T-cell (primary cell): ENCODE data around the gene USH2A. TPM values are rescaled to one million over a fixed set of nuclear protein-coding genes. Genes with fewer than 3 reads are reported as not detected.

Source experiments
- ATAC-seq, 4 experiments: fragments of 200-7000 bp in 3 of 4; fragments of 150-1000 bp in 1 of 4; cut with Tn5 transposase; replicated peaks in 1 of 4; 1 replicate in 3 of 4; 2 replicates in 1 of 4; pipeline ENCODE4 v1.10.0; 2021; ENCODE audit warnings: moderate library complexity in 3 of 4, mild to moderate bottlenecking in 2 of 4, moderate number of reproducible peaks in 1 of 4
- CTCF ChIA-PET, 2 donors: fragments of 300-600 bp; sonication (Branson Sonifier 250); formaldehyde crosslinking; loops; one replicate each; lab custom pipeline; 2022; ENCODE audit warnings: antibody characterized with exemption in 2 of 2; lab: Charles Lee
- POLR2A ChIA-PET, 2 donors: fragments of 300-600 bp; sonication (Branson Sonifier 250); formaldehyde crosslinking; loops; one replicate each; lab custom pipeline; 2022; ENCODE audit warnings: antibody characterized with exemption in 2 of 2; lab: Charles Lee
- DNase-seq, 35 experiments: peaks; one replicate each; pipeline versions ENCODE4 v3.0.0 to v3.0.0-alpha.2; 2013 to 2023
- H3K27ac ChIP-seq: one replicate; pipeline ENCODE4 v1.5.1; 2013; ENCODE audit warnings: low read length
- H3K27me3 ChIP-seq, 2 experiments: replicated peaks in 1 of 2; 1 replicate in 1 of 2; 2 replicates in 1 of 2; pipeline versions ENCODE4 v1.6.1 to v1.7.0; 2013; ENCODE audit warnings: low read length in 1 of 2, mixed read lengths in 1 of 2; ENCODE audit not compliant: control insufficient read depth in 2 of 2, insufficient read depth in 2 of 2; ENCODE audit errors: extremely low read depth in 1 of 2
- H3K36me3 ChIP-seq, 2 donors: 1 replicate in 1 of 2; 2 replicates in 1 of 2; pipeline versions ENCODE4 v1.6.1 to v1.7.0; 2013; ENCODE audit warnings: low read length in 1 of 2; ENCODE audit not compliant: control insufficient read depth in 2 of 2, insufficient read depth in 1 of 2; ENCODE audit errors: extremely low read depth in 1 of 2
- H3K4me1 ChIP-seq, 2 experiments: 1 replicate in 1 of 2; 2 replicates in 1 of 2; pipeline versions ENCODE4 v1.6.1 to v1.7.0; 2013; ENCODE audit warnings: low read length in 2 of 2, mixed read lengths in 1 of 2; ENCODE audit not compliant: insufficient read depth in 2 of 2, control insufficient read depth in 1 of 2; ENCODE audit errors: extremely low read depth in 1 of 2
- H3K4me3 ChIP-seq, 2 donors: 1 replicate in 1 of 2; 2 replicates in 1 of 2; pipeline versions ENCODE4 v1.5.1 to v1.7.0; 2013; ENCODE audit warnings: mild to moderate bottlenecking in 2 of 2, low read length in 1 of 2, moderate library complexity in 1 of 2; ENCODE audit not compliant: control insufficient read depth in 1 of 2; ENCODE audit errors: extremely low read depth in 1 of 2
- H3K9me3 ChIP-seq: 2 replicates; pipeline ENCODE4 v1.7.0; 2013
- H3K27ac Mint-ChIP-seq, 2 donors: one replicate each; pipeline ENCODE4 v1.8.0; 2020 to 2021; ENCODE audit warnings: mild to moderate bottlenecking in 2 of 2, mixed read lengths in 2 of 2
- H3K27me3 Mint-ChIP-seq, 2 donors: one replicate each; pipeline ENCODE4 v1.8.0; 2021 to 2022; ENCODE audit warnings: mixed read lengths in 2 of 2
- H3K36me3 Mint-ChIP-seq: one replicate; pipeline ENCODE4 v1.8.0; 2021; ENCODE audit warnings: mixed read lengths
- H3K4me1 Mint-ChIP-seq, 3 donors: one replicate each; pipeline ENCODE4 v1.8.0; 2020 to 2022; ENCODE audit warnings: mixed read lengths in 3 of 3, mild to moderate bottlenecking in 1 of 3
- H3K4me3 Mint-ChIP-seq, 3 donors: one replicate each; pipeline ENCODE4 v1.8.0; 2020 to 2022; ENCODE audit warnings: mild to moderate bottlenecking in 3 of 3, mixed read lengths in 3 of 3, moderate library complexity in 3 of 3
- H3K9me3 Mint-ChIP-seq, 3 donors: one replicate each; pipeline ENCODE4 v1.8.0; 2020 to 2022; ENCODE audit warnings: mixed read lengths in 3 of 3
- WGBS: methylation state at CpG from one replicate; pipeline ENCODE4 v1.1.5; 2013; ENCODE audit warnings: missing lambda C conversion rate; ENCODE audit not compliant: insufficient coverage; 5-methylcytosine and 5-hydroxymethylcytosine counted together
- total RNA-seq, 35 experiments: library from RNA in 6 of 35; stranded (reverse) in 6 of 35; fragments of 120-200 nt in 1 of 35; gene quantifications; one replicate each; pipeline versions ENCODE4 v1.2.1 to v1.2.4 and lab custom pipeline; 2013 to 2026

USH2A gene
- total RNA-seq, 5 donors from 2014 or later (not counting 1 experiment from before 2014, with no cell fraction given): not detected

- Mint-ChIP-seq H3K4me1 (no peaks in the 10 kb centered on the region), H3K4me3 (no peak overlapping the region), H3K27me3 (no peaks in the 10 kb centered on the region), H3K27ac (no peak overlapping the region), H3K36me3 (no peaks in the 10 kb centered on the region), H3K9me3 (peaks cover 4 to 20% (median 8%) of the 10 kb centered on the region in 3 donors)
- Histone ChIP-seq H3K9me3 (no peaks in the 10 kb centered on the region), H3K36me3 (no peaks in the 10 kb centered on the region), H3K27me3 (no peaks in the 10 kb centered on the region), H3K4me3 (no peak overlapping the region), H3K4me1 (no peaks in the 10 kb centered on the region), H3K27ac (no peak overlapping the region)
- CTCF ChIA-PET: no interaction called here
- POLR2A ChIA-PET: no interaction called here
- 70% methylated on average over 2 of the region's 5 CpGs for WGBS
- ATAC-seq: no peak
- no peak for DNase-seq
Observed at GRCh38 chr1:216140730-216141524, 282.3 kb downstream of the USH2A start.

- Mint-ChIP-seq H3K36me3 (no peaks in the 10 kb centered on the region), H3K9me3 (peaks cover 7 to 16% (median 7%) of the 10 kb centered on the region in 3 donors), H3K27ac (no peak overlapping the region), H3K4me1 (no peaks in the 10 kb centered on the region), H3K27me3 (no peaks in the 10 kb centered on the region), H3K4me3 (no peak overlapping the region)
- Histone ChIP-seq H3K9me3 (no peaks in the 10 kb centered on the region), H3K4me1 (no peaks in the 10 kb centered on the region), H3K4me3 (no peak overlapping the region), H3K27me3 (no peaks in the 10 kb centered on the region), H3K27ac (no peak overlapping the region), H3K36me3 (no peaks in the 10 kb centered on the region)
- no CpG with 5 or more reads among the region's 4 CpGs for WGBS
- no peak for DNase-seq
- ATAC-seq: no peak
- POLR2A ChIA-PET: no interaction called here
- CTCF ChIA-PET: interaction anchor here in 1 of 2 donors (0.6 kb wide), 1 partner anchor 193 kb away, joined by 3 read pairs; no protein-coding TSS in a partner anchor
Observed at GRCh38 chr1:216124192-216124781, 299.0 kb downstream of the USH2A start.

GRCh38 chr1:216123446-216124191, 299.6 kb downstream of the USH2A start:
- H3K27me3 ChIP-seq: no peaks in the 10 kb centered on the region
- no peak overlapping the region for H3K4me3 Mint-ChIP-seq
- no peak overlapping the region for H3K27ac Mint-ChIP-seq
- peaks cover 7 to 16% (median 7%) of the 10 kb centered on the region in 3 donors for H3K9me3 Mint-ChIP-seq
- WGBS: no CpG with 5 or more reads among the region's 2 CpGs
- no peaks in the 10 kb centered on the region for H3K4me1 Mint-ChIP-seq
- DNase-seq (no peak), ATAC-seq (no peak)
- no peaks in the 10 kb centered on the region for H3K9me3 ChIP-seq
- no peak overlapping the region for H3K27ac ChIP-seq
- no peaks in the 10 kb centered on the region for H3K36me3 ChIP-seq
- POLR2A ChIA-PET: no interaction called here
- H3K27me3 Mint-ChIP-seq: no peaks in the 10 kb centered on the region
- H3K36me3 Mint-ChIP-seq: no peaks in the 10 kb centered on the region
- no peaks in the 10 kb centered on the region for H3K4me1 ChIP-seq
- H3K4me3 ChIP-seq: no peak overlapping the region
- CTCF ChIA-PET: no interaction called here

- no peak overlapping the region for H3K27ac ChIP-seq
- no peaks in the 10 kb centered on the region for H3K4me1 ChIP-seq
- ATAC-seq (no peak), DNase-seq (no peak)
- H3K27me3 ChIP-seq: no peaks in the 10 kb centered on the region
- H3K27me3 Mint-ChIP-seq: no peaks in the 10 kb centered on the region
- H3K36me3 ChIP-seq: no peaks in the 10 kb centered on the region
- WGBS: no CpG with 5 or more reads among the region's 2 CpGs
- H3K9me3 ChIP-seq: no peaks in the 10 kb centered on the region
- H3K4me3 ChIP-seq: no peak overlapping the region
- peaks cover 4 to 10% (median 7%) of the 10 kb centered on the region in 3 donors for H3K9me3 Mint-ChIP-seq
- H3K4me3 Mint-ChIP-seq: no peak overlapping the region
- no peaks in the 10 kb centered on the region for H3K36me3 Mint-ChIP-seq
- ChIA-PET POLR2A (interaction anchor here in 1 of 2 donors (0.6 kb wide), 1 partner anchor 346 kb away, joined by 3 read pairs; no protein-coding TSS in a partner anchor), CTCF (no interaction called here)
- no peaks in the 10 kb centered on the region for H3K4me1 Mint-ChIP-seq
- H3K27ac Mint-ChIP-seq: no peak overlapping the region
Observed at GRCh38 chr1:216119600-216119999, 303.6 kb downstream of the USH2A start.

- Mint-ChIP-seq H3K27me3 (no peaks in the 10 kb centered on the region), H3K27ac (no peak overlapping the region), H3K9me3 (no peaks in the 10 kb centered on the region), H3K4me3 (no peak overlapping the region), H3K36me3 (no peaks in the 10 kb centered on the region), H3K4me1 (no peaks in the 10 kb centered on the region)
- Histone ChIP-seq H3K27me3 (no peaks in the 10 kb centered on the region), H3K36me3 (no peaks in the 10 kb centered on the region), H3K27ac (no peak overlapping the region), H3K4me1 (no peaks in the 10 kb centered on the region), H3K4me3 (no peak overlapping the region), H3K9me3 (no peaks in the 10 kb centered on the region)
- POLR2A ChIA-PET: no interaction called here
- CTCF ChIA-PET: no interaction called here
- no peak for DNase-seq
- no peak for ATAC-seq
Observed at GRCh38 chr1:216114180-216114579, 309.1 kb downstream of the USH2A start.

- DNase-seq: no peak
- H3K27me3 ChIP-seq: no peaks in the 10 kb centered on the region
- ATAC-seq: no peak
- Mint-ChIP-seq H3K36me3 (no peaks in the 10 kb centered on the region), H3K4me3 (no peak overlapping the region), H3K9me3 (no peaks in the 10 kb centered on the region), H3K27ac (no peak overlapping the region), H3K4me1 (no peaks in the 10 kb centered on the region), H3K27me3 (no peaks in the 10 kb centered on the region)
- no CpG with 5 or more reads among the region's 4 CpGs for WGBS
- ChIA-PET POLR2A (no interaction called here), CTCF (no interaction called here)
- no peak overlapping the region for H3K27ac ChIP-seq
- no peaks in the 10 kb centered on the region for H3K9me3 ChIP-seq
- no peaks in the 10 kb centered on the region for H3K4me1 ChIP-seq
- H3K4me3 ChIP-seq: no peak overlapping the region
- H3K36me3 ChIP-seq: no peaks in the 10 kb centered on the region
Observed at GRCh38 chr1:216113181-216113580, 310.1 kb downstream of the USH2A start.
